Measurements from ENCODE around the gene ANKRD66.

The ANKRD66 gene

GRCh38 chr6:46772762-46773161 is 26.0 kb downstream of the ANKRD66 start:
- TF ChIP-seq GATA2 (IDR thresholded peaks at IDR 0.05; ENCODE audit: low read depth, low read length) (no peak), GATA3 (IDR thresholded peaks at IDR 0.05; ENCODE audit: low read depth, low read length) (no peak)

- TF ChIP-seq GATA2 (IDR thresholded peaks at IDR 0.05; ENCODE audit: low read depth, low read length) (no peak), GATA3 (IDR thresholded peaks at IDR 0.05; ENCODE audit: low read depth, low read length) (no peak)
These were observed 26.6 kb downstream of the ANKRD66 start for GRCh38 chr6:46773201-46773855.

- TF ChIP-seq GATA2 (IDR thresholded peaks at IDR 0.05; ENCODE audit: low read depth, low read length) (no peak), GATA3 (IDR thresholded peaks at IDR 0.05; ENCODE audit: low read depth, low read length) (no peak)
These were observed 29.5 kb downstream of the ANKRD66 start for GRCh38 chr6:46776070-46776712.

GRCh38 chr6:46777476-46778346 is 31.0 kb downstream of the ANKRD66 start:
- no peak for TF ChIP-seq GATA2 (IDR thresholded peaks at IDR 0.05; ENCODE audit: low read depth, low read length)
- TF ChIP-seq GATA3 (IDR thresholded peaks at IDR 0.05; ENCODE audit: low read depth, low read length): no peak

- TF ChIP-seq GATA2 (IDR thresholded peaks at IDR 0.05; ENCODE audit: low read depth, low read length) (no peak), GATA3 (IDR thresholded peaks at IDR 0.05; ENCODE audit: low read depth, low read length) (no peak)
These were observed 35.0 kb downstream of the ANKRD66 start for GRCh38 chr6:46781478-46782378.

GRCh38 chr6:46784535-46784934 is 37.8 kb downstream of the ANKRD66 start:
- TF ChIP-seq GATA2 (IDR thresholded peaks at IDR 0.05; ENCODE audit: low read depth, low read length): no peak
- TF ChIP-seq GATA3 (IDR thresholded peaks at IDR 0.05; ENCODE audit: low read depth, low read length): no peak

GRCh38 chr6:46787871-46788540 is 41.3 kb downstream of the ANKRD66 start:
- TF ChIP-seq GATA2 (IDR thresholded peaks at IDR 0.05; ENCODE audit: low read depth, low read length) (no peak), GATA3 (IDR thresholded peaks at IDR 0.05; ENCODE audit: low read depth, low read length) (no peak)

- no peak for TF ChIP-seq GATA3 (IDR thresholded peaks at IDR 0.05; ENCODE audit: low read depth, low read length)
- no peak for TF ChIP-seq GATA2 (IDR thresholded peaks at IDR 0.05; ENCODE audit: low read depth, low read length)
These were observed 42.1 kb downstream of the ANKRD66 start for GRCh38 chr6:46788791-46789190.

- TF ChIP-seq GATA3 (IDR thresholded peaks at IDR 0.05; ENCODE audit: low read depth, low read length) (no peak), GATA2 (IDR thresholded peaks at IDR 0.05; ENCODE audit: low read depth, low read length) (no peak)
These were observed 43.0 kb downstream of the ANKRD66 start for GRCh38 chr6:46789434-46790354.

- no peak for TF ChIP-seq GATA2 (IDR thresholded peaks at IDR 0.05; ENCODE audit: low read depth, low read length)
- TF ChIP-seq GATA3 (IDR thresholded peaks at IDR 0.05; ENCODE audit: low read depth, low read length): no peak
These were observed 43.7 kb downstream of the ANKRD66 start for GRCh38 chr6:46790355-46790874.

GRCh38 chr6:46792635-46793034 is 45.9 kb downstream of the ANKRD66 start:
- TF ChIP-seq GATA2 (IDR thresholded peaks at IDR 0.05; ENCODE audit: low read depth, low read length): no peak
- no peak for TF ChIP-seq GATA3 (IDR thresholded peaks at IDR 0.05; ENCODE audit: low read depth, low read length)

GRCh38 chr6:46793138-46793537 is 46.4 kb downstream of the ANKRD66 start, which contains the start of gene MEP1A:
Gene MEP1A (plus strand): TSS chr6:46793389. CDS start chr6:46793399, 10 bp downstream.
- TF ChIP-seq GATA3 (IDR thresholded peaks at IDR 0.05; ENCODE audit: low read depth, low read length) (no peak), GATA2 (IDR thresholded peaks at IDR 0.05; ENCODE audit: low read depth, low read length) (no peak)
